ENCODE results near the gene TMPRSS6.

TMPRSS6 gene

DNA sequence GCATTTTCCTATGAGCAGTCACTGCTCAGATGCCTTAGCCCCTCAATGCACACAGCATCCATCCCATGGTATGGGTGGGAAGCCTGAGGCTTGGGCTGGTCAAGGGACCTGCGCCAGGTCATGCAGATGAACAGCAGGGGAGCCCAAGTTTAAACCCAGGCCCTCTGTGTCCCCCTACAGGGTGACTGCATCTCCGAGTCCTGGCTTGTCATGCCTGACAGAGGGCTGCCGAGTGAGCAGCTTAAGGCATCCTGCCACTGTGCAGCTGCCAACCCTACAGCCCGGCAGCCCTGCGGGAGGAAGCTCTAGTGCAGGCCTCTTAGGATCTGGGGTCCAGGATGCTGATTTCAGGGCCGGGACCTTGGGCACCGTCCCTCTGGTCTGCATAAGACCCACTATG lies 30.2 kb upstream of the TMPRSS6 start:
- DNase-seq, result no peak

DNA sequence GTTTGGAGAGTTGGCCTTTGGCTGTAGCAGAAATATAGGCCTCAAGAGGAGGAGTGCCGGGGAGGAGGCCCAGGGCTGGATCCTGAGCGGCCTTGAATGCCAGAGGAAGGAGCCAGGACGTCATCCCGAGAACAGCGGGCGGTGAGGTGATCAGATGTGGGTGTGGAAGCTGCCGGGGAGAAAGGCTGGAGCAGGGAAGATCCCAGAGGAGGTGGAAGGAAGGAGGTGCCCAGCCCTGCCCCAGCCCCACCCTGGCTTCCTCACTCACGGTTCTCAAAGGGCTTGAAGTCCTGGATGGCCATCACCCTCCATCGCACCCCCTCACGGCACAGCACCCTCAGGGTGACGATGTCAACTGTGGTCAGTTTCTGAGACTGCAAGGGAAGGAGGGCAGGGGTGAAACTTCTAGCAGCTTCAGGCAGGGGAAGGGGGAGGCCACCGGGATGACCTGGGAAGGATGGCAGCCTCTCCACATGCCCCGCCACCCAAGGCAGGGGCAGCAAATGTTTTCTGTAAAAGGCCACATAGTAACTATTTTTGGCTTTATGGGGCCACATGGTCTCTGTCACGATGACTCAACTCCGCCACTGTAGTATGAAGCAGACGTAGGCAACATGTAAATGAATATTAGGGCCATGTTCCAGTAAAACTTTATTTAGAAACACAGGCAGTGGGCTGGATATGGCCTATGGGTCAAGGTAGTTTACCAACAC lies 29.5 kb upstream of the TMPRSS6 start:
- DNase-seq, result no peak

DNA sequence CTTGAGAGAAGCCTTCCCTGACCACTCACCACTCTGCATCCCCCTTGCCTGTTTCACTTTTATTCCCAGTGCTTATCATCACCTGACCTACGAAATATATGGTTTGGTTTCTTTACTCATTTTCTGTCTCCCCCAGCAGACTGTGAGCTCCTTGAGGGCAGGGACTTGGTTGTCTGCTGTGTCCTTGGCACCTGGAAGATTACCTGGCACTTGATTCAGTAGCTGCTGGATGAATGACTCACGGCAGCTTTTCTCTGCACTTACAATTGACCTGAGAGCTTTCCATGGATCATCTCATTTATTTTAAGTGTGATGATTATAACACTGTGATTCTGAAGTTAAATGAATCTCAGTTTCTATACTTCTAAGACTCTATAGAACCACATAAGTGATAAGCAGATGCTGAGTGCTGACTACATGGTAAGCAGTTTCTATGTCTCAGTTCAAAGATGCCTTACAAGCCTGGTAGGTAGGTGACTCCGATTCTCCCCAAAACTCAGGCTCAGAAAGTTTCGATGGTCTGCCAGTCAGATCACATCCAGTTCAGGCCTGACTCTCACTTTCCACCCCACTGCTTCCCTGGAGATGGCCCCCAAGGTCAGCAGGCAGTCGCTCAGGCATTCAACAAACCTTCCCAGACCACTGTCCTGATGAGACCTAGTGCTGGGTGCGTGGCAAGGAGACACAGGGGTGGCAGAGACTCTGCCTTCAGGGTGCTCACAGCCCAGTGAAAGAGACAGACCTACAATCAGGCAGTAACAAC lies 28.6 kb upstream of the TMPRSS6 start:
- no peak for DNase-seq

DNA sequence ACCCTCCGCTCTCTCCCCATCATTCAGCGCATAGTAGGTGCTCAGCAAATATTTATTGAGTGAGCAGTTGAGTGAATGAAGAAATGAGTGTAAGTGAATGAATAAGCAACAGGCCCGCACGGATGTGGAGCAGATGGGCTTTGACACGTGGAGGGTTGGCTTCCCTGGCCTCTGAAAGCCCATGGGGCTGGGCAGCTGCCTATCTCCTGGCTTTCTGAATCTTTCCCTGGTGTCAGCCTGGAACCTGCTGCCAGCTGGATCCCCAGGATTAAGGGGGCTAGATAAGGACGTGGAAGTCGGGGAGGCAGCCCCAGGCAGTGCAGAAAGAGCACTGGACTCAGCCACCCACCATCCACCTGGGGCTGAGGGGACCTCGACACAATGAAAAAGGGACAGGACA lies 27.6 kb upstream of the TMPRSS6 start:
- DNase-seq, result no peak

DNA sequence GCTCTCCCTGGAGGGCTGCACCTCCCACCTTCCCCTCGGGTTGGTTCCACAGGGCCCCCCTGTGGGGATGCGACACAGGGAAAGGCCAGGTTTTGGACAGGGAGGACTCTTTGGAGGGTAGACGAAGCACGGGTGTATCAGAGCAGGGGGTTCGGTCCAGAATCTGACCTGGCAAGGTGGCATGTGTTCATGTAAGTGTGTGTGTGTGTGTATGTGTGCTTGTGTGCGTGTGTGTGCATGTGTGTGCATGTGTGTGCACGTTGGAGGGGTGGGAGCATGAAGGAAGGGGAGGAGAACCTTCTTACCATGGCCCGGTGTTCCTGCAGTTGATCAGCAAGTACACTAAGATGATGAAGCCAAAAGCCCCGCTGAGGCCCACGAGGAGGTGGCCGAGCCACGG lies 25.5 kb upstream of the TMPRSS6 start:
- no peak for DNase-seq

DNA sequence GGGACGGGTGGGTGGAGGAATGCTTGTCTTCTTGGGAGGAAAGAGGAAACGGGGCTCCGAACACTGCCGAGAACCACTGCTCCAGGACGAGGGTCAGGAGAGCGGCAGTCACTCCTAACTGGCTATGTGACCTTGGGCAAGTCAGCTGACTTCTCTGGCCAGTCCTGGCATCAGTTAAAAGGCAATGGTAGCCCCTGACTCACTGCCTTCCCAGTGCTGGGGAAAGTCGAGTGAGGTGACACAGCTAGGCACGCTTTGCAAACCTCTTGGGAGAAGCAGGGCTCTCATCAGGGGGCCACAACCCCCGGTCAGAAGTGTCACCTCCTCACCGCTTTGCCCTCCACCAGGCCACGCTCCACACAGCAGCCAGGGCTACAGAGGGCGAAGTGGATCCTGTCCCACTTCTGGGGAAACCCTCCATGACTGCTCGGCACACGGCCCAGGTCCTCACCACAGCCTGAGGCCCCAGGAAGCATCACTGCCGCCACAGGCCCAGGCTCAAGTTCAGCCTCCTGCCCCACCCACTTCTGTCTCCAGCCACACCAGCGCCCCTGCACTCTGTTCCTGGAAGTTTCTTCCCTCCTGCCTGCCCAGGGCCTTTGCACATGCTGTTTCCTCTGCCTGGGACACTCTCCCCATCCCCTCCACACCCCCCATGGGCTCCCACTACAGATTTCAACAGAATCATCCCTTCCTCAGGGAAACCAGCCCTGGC lies 23.9 kb upstream of the TMPRSS6 start:
- DNase-seq, result no peak

DNA sequence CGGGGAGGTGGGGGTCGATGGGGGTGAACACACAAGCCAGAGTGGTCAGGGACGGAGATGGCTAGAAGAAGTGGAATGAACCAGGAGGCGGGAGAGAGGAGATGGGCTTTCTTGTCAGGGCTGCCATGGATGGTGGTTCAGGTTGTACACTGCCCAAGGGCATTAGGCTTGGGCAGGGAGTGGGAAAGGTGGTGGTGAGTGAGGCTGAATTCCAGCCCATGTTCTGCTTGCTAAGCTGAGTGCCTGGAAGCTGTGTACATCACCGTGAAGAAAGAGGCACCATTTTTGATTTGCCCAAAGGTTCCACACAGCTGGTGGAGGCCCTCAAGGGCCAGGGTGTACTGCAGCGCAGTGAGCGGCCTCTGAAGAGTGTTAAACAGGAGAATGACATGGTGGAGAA lies 23.3 kb upstream of the TMPRSS6 start:
- DNase-seq, result no peak

DNA sequence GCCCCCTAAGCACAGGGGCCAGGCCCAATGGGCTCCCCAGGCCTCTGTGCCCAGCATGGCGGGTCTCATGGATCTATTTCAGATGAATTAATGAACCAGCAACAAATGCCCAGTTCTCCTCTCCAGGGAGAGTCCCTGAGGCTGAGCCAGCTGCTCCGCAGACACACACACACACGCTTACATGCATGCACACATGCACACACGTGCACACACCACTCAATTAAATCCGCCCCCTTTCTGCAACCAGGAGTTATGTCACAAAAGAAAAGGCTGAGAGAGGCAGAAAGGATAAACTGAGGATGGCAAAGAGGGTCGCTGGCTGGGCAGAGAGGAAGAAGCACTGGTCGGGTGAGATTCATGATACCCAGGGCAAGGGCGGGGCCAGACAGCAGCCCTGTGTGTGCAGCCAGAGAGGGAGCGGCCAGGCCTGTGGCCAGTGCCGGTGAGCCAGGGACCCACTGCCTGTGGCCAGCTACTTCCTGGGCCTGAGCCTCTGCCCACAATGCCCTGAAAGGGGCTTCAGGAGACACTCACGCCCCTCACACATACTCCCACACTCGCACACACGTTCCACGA lies 20.4 kb upstream of the TMPRSS6 start:
- DNase-seq, result no peak

DNA sequence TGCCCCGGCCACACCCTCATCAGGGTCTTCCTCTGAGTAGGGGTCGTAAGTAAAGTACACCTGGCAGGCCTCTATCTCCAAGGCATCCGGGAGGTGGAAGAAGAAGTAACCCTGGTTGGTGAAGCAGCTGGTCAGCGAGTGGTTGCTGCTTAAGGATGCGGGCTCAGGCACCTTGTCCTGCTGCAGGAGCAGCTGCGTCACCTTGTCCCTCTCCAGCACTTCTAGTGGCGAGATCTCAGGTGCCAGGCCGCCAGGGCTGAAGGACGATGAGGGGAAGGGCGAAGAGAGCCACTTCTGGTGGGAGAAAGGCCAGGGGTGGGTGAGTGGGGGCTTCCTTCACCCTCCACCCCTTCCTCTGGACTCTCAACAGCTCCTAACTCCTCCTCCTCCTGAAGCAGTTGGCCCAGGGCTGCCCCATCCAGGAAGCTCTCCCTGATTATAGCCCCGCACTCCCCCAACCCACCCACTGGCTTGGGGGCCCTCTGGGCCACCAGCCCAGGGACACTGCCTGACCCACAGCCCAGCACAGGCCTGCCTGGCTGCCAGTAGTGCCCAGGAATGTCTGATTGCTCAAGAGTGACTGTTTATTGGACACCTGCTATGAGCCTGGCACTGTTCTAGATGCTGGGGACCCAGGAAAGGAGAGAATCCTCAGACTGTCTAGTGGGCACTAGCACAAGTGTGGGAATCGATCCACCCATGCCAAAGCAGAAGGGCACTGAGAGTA lies 19.2 kb upstream of the TMPRSS6 start:
- DNase-seq, result no peak

DNA sequence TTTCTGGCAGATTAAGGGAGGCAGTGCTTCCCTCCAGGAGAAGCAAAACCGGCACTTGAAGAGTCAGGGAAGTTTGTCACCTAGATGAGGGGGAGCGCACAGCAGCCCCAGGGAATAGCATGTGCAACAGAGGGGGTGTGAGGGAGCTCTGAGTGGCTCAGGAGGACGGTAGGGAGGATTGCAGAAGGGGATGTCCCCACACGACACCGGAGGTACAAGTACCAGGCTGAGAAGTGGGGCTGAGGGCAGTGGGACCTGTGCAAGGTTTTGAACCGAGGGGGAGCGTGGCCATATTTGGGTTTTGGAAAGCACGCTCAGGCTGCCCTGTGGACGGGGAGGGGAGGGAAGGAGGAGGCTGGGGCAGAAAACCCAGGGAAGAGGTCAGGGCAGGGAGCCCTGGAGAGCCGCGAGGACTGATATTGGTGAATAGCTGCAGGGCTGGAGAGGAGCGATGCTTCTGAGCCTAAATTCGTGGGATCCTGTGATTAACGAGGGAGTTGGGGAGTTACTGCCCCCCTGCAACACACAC lies 17.9 kb upstream of the TMPRSS6 start:
- DNase-seq, result no peak

DNA sequence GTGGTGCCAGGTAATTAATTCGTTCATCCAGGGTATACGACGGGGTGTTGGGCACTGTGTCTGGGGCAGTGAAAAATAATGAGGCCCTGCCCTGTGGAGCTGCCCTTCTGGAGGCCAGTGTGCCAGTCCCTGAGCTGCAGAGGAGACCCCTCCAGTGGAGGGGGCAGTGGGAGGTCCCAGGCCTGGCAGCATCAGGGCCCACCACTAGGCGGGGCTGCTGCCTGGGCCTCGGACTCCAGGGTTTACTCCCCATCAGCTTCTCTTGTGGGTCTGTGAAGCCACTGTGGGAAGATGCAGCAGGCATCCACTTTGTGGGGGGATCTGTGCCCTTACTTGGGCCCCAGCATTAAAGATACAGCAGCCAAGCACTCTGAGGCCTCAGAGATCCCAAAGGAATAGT lies 17.4 kb upstream of the TMPRSS6 start:
- no peak for DNase-seq

DNA sequence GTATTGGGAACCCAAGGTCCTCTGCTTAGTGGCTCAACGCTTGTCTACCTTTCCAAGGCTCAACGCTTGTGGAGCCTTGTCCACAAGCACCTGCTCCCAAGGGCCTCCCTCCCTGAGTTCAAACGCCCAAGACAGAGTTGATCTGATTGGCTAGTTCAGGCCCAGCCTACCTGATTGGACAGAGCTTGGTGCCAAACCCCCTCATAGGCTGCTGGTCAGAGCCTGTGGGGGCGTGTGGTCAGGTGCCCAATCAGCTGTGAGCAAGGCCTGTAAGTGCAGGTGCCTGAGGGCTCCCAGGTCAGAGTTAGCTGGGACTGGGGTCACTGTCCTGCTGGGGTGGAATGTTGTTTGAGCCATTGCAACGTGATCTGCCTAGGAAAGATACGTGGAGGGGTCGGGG lies 16.9 kb upstream of the TMPRSS6 start:
- no peak for DNase-seq

DNA sequence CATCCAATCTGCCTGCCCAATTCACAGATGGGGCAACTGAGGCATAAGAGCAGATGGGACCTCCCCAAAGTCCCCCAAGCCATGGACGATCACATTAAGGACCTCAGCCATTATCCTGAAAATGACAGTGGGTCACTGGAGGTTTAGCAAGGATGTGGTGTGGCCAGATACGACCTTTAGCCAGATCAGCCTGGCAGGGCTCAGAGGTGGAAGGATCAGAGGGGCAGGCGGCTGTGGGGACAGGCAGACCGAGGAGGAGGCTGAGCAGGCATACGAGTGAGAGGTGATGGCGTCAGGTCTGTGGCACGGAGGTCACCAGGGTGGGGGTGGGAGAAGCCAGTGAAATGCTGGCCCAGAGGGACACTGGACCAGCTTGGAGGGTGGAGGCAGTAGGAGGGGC lies 14.1 kb upstream of the TMPRSS6 start:
- no peak for DNase-seq

DNA sequence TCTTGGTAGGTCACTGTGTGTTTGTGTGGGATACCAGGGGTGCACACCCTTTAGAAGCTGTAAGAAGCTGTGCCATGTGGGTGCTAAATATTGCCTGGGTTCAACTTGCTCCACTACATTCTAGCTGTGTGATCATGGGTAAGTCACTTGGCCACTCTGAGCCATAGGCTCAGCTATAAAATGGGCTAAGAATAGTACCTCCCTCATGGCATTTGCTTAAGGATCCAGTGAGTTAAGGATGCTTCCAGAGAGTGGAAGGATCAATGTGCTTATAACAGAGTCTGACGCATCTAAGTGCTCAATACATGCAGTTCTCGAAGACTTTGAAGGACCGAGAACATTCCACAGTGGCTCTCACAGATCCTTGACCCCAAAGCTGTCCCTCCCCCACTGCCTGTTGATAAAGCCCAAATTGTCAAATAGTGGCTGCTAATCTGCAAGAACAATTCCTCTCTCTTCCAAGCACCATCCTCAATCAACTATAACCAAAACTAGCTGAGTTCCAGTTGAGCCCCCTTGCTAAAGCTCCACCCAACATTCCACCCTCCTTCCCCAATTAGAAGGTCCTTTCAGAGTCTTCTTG lies 13.2 kb upstream of the TMPRSS6 start:
- DNase-seq, result no peak

DNA sequence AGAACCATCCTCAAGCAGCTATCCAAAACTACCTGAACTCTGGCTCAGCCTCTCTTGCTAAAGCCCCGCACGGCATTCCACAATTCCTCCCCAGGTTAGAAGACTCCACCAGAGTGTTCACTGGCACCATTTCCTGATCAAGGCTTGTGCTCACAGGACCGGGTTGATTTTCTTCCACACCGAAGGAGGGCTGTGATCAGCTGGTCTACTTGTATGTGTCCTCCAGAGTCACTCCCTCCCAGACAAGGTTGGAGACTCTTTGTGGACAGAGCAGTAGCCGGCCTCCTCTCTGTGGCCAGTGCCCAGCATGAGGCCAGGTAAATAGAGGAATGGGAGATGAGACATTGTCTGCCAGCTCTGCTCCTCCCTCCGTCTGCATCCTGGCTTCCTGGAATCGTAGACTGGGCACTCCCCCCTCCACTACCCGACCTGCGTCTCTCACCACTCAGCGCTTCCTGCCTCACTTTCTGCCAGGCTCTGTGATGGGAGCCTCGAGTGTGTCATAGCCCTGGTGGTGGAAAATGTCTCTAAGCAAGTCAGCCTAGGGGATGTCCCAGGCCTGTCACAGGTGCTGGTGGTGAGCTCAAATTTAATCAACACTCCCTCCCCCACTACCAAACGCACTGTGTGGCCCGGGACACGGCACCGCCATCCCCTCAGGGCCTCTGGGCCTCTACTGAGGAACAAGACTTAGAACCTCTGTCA lies 12.5 kb upstream of the TMPRSS6 start:
- DNase-seq, result no peak

DNA sequence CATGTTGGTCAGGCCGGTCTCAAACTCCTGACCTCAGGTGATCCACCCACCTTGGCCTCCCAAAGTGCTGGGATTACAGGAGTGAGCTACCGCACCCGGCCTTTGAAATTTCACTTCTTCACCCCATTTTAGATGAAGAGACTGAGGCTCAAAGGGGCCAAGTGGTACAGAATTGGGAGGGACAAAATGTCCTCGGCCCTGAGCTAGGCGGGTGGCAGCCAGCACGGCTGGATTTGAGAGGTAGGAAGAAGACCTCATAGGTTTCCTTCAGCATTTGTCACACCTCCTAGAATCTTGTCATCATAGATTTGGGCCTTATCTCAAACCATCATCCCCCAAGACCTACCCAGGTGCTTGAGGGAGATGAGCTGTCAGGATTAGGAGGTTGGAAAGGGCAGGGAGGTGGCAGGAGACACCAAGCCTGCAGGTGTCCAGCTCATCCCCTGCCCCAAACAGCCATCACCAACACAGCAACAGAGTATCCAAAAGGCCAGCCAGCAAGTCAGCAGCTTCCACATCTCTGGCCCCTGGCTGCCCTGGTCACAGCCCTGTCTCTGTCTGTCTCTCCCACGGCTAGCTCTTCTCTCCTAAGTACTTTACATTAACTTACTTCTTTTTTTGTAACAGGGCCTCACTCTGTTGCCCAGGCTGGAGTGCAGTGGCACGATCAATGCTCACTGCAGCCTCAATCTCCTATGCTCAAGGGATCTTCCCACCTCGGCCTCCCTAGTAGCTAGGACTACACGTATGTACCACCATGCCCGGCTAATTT lies 11.2 kb upstream of the TMPRSS6 start:
- DNase-seq, result no peak

DNA sequence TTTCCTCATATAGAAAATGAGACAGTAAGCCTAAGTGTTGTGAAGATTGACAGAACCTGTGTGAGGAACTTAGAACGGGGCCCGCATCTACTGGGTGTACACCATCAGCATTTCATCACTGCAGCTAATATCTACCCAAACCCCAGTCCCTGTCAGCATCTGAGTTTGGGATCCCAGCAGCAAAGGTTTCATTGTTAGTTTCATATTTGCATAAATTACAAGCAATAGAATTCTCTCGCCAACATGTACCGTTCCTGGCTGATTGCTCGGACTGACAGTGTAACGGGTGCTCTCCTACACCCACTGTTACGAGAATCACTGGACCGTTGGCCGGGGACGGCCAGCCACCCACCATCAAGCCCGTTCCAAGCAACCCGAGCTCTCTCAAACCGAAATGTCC lies 10.4 kb upstream of the TMPRSS6 start:
- DNase-seq, result no peak

DNA sequence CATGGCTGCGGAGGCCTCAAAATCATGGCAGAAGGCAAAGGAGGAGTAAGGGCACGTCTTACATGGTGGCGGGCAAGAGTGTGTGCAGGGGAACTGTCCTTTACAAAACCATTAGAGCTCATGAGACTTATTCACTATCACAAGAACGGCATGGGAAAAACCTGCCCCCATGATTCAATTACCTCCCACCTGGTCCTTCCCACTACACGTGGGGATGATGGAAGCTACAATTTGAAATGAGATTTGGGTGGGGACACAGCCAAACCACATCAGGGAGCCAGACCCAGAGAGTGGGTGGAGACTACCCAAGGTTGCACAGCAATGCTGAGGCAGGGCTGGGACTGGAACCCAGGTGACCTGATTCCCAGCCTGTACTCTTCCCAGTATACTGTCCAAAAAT lies 8.6 kb upstream of the TMPRSS6 start:
- DNase-seq, result no peak

DNA sequence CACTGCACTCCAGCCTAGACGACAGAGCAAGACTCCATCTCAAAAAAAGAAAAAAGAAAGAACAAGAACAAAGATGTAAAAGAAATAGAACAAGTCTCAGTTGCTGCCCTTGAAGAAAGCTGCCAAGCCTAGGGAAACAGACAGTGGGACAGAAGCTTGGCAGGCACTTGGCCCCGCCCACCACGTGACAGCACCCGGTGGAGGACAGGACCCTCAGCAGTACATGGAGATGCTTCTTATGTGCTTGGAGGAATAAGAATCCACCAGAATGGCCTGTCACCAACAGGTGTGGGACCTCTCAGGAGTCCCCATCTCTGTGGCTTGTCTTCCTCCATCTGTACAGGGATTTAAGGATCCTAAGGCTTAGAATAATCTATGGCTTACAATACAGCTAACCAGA lies 7.6 kb upstream of the TMPRSS6 start:
- DNase-seq, result no peak

DNA sequence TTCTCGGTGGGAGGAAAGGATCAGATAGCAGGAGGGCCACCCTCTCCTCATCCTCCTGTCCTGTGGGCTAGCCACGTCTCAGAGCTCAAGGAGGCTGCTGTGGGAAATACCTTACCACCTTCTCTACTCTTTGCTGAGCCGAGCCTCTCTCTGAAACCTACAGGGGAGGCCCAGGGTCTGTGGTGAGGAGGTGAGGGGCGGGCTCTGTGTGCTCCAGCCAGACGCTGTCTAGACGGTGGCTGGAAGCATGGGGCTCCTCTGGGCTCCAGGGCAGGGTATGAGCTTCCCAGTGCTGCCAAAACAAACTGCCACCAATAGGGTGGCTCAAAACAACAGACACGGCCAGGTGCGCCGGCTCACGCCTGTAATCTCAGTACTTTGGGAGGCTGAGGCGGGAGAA lies 5.5 kb upstream of the TMPRSS6 start:
- no peak for DNase-seq

DNA sequence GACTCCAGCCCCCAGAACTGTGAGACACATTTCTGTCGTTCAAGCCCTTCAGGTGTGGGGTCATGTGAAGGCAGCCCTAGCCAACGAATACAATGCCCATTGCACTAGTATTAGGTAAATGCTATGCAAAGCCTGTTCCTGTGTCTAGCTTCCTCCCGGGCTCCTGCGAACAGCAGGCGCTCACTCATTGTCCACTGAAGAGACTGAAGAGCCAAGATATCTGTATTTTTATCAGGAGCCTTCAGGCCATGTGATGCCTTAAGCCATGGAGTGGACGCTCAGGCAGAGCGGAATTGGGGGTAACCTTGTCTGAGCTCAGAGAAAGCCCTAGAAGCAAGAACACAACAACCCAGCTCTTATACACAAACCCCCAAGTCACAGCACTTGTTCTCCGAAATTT lies 4.2 kb upstream of the TMPRSS6 start:
- no peak for DNase-seq
